WI38 (cell line): ENCODE data around the gene PCCA.

ENCODE experiments used
- H3K4me3 ChIP-seq: 2 replicates; pipeline ENCODE4 v1.5.1; 2011; ENCODE audit warnings: low read depth, mild to moderate bottlenecking, control low read depth, low read length
- TF ChIP-seq, protein P1 (sequence below): IDR thresholded peaks from 2 replicates; pipeline ENCODE4 v1.5.1; 2012; ENCODE audit warnings: low read depth, mild to moderate bottlenecking, control low read depth, low read length

Gene PCCA

DNA sequence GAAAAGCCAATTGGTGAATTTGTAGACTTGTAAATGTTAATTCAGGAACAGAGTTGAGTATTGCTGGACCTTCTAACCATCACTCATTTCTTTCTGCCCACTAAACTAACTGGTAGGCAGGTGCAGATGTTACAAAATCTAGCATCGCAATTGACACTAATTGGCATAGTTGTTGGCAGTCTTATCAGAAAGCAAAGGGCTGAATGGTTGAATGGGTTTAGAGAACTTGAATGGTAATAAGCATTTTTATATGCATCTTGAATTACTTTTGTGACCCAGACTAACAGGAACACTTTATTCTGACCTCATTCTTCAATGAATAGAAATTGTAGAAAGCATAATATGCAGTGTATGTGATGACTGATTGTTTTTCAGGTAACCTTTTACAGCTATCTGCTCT, 310.6 kb downstream of the PCCA start:
- TF ChIP-seq, protein P1, sequence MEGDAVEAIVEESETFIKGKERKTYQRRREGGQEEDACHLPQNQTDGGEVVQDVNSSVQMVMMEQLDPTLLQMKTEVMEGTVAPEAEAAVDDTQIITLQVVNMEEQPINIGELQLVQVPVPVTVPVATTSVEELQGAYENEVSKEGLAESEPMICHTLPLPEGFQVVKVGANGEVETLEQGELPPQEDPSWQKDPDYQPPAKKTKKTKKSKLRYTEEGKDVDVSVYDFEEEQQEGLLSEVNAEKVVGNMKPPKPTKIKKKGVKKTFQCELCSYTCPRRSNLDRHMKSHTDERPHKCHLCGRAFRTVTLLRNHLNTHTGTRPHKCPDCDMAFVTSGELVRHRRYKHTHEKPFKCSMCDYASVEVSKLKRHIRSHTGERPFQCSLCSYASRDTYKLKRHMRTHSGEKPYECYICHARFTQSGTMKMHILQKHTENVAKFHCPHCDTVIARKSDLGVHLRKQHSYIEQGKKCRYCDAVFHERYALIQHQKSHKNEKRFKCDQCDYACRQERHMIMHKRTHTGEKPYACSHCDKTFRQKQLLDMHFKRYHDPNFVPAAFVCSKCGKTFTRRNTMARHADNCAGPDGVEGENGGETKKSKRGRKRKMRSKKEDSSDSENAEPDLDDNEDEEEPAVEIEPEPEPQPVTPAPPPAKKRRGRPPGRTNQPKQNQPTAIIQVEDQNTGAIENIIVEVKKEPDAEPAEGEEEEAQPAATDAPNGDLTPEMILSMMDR, result no peak
- H3K4me3 ChIP-seq, result no peak overlapping the region

DNA sequence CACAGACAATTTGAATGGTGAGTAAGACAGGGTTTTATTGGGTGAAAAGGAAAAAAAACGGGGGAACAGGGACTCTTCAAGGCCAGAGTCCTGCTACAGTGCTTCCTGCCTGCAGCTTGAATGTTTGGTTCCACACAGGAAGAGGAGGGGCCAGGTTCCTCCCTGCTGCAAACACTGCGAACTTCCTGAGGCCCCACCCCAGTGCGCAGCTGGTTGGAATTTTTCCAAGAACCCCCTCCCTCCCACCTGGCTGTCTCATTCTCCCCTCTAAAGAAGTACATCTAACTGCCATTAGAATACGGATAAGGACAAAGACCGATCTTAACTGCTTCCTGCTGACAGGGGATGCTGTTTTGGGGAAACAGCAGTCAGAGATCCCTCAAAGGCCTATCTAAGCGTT, 314.8 kb downstream of the PCCA start:
- H3K4me3 ChIP-seq, result no peak overlapping the region
- TF ChIP-seq, protein P1, result no peak

DNA sequence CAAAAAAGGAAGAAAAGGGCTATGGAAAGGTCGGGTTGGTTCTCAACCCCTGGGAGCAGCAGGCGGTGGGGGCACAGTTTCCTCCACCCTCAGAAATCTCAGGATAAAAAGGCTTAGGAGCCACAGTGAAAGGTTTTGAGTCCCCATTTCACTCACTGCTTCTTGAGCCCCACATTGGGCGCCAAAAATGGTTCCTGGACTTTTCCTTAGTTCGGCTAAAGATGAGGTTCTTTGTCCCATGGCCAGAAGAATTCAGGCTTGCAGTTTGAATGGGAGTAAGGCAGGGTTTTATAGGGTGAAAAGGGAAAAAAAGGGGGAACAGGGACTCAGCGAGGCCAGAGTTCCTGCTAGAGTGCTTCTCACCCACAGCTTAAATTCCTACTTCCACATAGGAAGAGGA, 320.2 kb downstream of the PCCA start:
- no peak overlapping the region for H3K4me3 ChIP-seq
- TF ChIP-seq, protein P1, result no peak

DNA sequence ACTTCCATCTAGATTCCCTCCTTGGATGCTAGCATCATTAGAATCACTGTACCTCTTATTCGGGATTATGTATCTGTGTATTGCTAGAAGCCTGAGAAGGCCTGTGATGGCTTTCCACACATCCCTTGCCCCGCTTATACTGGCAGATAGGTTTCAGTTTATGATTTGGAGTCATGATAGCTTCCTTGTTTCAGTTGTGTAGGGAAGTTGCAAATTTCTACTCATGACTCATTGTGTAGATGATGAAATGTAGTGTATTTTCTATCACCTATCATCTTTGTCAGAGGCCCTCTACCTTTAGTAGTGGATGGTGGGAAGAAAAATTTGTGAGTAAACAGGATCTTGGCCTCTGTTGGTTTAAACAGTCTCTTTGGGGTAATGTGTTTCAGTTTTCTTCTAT, 334.5 kb downstream of the PCCA start:
- TF ChIP-seq, protein P1, result no peak
- H3K4me3 ChIP-seq, result no peak overlapping the region

DNA sequence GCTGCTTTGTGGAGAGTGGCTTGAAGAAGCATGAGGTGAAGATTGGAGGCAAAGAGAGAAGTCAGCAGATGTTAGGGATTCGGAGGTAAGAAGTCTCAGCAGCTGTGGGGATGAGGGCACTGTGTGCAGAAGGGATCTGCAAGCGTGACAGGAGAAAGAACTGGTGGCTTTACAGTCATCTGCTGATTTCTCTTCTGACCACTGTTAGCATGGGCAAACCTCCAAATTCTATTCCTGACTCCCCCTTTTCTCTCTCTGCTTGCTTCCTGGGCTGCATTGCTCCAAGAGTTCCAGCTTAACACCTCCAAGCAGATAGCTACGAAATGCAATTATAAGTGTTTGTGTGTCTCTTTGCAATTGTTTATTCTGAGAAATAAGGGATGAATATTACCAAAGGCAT, 340.1 kb downstream of the PCCA start:
- no peak overlapping the region for H3K4me3 ChIP-seq
- TF ChIP-seq, protein P1, result no peak

DNA sequence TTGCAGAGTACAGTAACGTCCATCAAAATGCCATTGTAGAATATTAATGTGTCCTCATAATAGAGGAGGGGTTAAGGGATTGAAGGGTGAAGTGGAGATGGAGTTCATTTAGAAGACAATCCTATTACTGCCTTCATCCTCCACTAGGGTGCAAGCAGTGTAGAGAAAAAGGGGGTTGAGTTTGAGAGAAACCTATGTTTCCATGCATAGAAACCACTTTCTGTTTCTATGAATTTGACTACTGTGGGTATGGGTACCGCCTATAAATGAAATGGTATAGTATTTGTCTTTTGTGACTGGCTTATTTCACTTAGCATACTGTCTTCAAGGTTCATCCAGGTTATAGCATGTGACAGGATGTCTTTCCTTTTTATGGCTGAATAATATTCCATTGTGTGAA, 343.7 kb downstream of the PCCA start:
- TF ChIP-seq, protein P1, result no peak
- no peak overlapping the region for H3K4me3 ChIP-seq

DNA sequence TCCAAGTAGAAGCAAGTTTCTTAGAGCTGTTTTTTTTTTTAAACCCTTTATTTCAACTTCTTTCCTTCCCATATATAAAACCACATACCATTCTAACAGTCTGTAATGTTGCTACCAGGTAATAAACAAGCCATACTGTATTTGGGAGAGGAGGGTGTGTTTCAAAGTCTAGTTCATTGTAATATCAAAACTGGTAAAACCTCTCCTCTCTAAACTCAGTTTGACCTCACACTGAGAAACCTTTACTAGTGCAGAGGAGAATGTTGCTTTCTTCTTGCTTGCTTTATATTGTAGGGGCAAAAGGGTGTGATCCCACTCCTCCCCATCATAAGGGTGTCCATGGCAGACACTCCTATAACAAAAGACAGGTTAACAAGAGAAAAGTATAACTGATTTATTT, 344.6 kb downstream of the PCCA start:
- H3K4me3 ChIP-seq, result no peak overlapping the region
- TF ChIP-seq, protein P1, result no peak
